GM21717 (cell line): Measurements from ENCODE around the gene CCDC9B.

Source experiments
- ATAC-seq: cut with Tn5 transposase; IDR thresholded peaks from one replicate; pipeline ENCODE4 v1.9.1; 2021; ENCODE audit warnings: mild to moderate bottlenecking, moderate library complexity; ENCODE audit not compliant: unreplicated experiment

Gene CCDC9B

GRCh38 chr15:40345867-40346578 is 5.3 kb upstream of the CCDC9B start:
- ATAC-seq, result no peak

DNA sequence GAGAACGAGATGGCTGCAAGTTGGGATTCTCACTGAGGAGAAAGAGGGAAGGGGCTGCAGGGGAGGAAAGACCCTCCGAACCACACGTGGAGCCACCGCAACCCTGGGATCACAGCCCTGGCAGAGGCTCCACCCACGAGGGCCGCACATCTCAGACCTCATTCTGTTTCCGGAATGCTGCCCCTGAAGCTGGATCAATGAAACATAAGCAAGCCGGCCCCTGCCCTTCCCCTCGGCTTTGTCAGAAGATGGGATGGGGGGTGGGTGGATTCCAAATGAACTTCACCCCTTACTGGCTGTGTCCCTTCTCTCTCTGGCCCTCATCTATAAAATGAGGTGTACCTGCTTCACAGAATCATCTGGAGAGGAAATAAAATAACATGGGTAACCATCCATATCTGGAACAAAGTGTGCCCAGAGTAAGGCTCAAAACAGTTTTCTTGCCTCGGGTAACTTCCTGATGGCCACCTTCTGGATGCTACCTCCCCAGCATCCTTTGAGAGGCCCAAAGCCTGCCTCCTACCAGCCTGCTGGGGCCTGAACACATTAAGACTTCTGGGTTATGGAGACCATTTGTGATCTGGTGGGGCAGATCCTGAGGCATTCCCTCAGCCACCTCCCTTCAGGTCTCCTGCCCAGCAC is 4.6 kb upstream of the CCDC9B start:
- no peak for ATAC-seq

DNA sequence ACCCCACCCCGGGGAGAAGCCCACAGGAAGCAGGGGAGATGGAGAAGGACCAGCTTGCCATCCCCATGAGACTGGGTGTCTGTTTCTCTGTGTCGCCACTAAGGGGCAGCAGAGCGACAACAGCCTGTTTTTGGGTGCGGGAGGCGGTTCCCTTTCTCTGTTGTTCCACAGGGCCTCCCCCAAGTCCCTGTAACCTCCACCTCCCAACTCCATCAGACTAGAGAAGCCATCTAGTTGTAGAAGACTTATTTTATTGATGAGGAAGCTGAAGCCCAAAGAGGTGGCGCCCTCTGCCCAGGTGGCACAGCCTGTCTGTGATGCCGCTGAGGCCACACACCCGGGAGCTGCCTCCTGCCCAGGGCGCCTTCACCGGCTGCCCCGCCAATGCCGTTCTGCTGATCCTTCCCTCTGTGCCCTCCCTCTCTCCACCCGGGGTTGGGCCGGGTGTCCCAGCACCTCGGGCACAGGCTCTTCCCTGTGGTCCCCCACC is 3.9 kb upstream of the CCDC9B start:
- ATAC-seq, result no peak

GRCh38 chr15:40344217-40344616 is 3.5 kb upstream of the CCDC9B start:
- ATAC-seq, result no peak

GRCh38 chr15:40343512-40343911 is 2.8 kb upstream of the CCDC9B start:
- ATAC-seq, result no peak

DNA sequence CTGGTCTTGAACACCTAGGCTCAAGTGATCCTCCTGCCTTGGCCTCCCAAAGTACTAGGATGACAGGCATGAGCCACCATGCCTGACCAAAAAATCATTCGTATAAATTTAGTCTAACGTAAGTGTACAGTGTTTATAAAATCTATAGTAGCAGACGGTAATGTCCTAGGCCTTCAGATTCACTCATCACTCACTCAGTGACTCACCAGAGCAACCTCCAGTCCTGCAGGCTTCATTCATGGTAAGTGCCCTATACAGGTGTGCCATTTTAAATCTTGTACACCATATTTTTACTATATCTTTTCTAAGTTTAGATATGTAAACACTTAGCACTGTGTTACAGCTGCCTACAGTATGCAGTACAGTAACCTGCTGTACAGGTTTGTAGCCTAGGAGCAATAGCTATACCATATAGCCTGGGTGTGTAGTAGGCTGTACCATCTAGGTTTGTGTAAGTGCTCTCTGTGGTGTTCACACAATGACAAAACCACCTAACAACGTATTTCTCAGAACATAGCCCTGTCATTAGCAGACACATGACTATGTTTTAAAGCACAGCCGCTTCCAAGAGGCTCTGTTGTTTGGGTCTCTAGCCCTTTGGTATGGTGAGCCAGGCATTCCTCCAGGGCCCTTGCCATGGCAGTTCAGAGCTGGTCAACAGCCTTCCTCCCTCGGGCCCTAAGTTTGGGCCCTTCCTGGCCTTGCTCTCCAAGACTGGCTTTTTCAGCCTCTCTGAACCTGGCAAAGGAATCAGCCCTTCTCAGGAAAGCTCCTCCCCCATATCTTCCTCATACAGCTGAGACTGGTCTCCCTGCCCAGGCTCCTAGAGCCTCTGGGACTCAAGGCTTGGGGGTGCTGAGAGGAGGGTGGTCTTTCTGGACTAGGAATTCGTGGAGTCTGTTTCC is 1.9 kb upstream of the CCDC9B start:
- ATAC-seq, result no peak

- no peak for ATAC-seq
Observed at GRCh38 chr15:40340038-40340739, 550 bp downstream of the CCDC9B start.

DNA sequence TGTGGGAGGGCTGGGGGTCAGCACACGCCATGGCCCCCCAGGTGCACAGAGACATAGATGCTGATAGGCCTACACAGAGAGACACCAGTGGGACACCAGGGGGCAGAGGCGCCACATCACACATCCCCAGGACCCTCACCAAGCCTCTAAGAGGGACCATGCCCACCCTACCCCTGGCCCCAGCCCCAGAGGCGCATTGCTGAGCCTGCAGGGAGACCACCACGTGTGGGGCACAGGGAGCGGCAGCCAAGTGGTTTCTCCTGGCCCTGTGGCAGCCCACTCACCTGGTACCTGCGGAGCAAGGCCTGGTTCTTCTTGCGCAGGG is 1.2 kb downstream of the CCDC9B start:
- ATAC-seq, result no peak

- no peak for ATAC-seq
Observed at GRCh38 chr15:40338921-40339620, 1.7 kb downstream of the CCDC9B start.

DNA sequence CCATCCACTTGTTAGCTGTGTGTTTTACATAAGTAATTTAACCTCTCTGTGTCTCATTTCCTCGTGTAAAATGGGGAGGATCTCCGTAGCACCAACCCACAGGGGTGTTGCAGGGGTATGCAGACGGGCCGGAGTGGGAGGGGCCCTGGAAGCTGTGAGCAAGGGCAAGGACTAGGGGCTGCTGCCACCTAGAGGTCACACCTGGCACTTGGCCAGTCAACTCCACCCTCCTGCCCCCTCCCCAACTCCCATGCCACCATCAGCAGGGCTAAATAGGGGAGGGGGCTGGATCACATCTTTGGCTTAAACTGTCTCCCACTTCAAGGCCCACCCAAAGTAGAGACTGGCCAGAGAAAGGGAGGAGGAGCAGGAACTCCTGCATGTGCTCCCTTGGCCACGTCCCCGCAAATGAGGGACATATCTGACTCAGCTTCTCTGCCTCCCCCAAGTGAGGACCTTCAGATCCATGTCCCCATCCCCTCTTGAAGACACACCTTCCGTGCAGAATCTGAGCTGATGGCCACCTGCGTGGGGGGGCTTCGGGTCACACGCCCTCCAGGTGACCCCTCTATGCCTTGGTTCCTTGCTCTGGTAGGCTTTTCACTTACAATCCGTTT is 2.6 kb downstream of the CCDC9B start:
- ATAC-seq, result no peak

- ATAC-seq, result no peak
Observed at GRCh38 chr15:40337597-40337996, 3.1 kb downstream of the CCDC9B start.

GRCh38 chr15:40336744-40337122 is 4.0 kb downstream of the CCDC9B start:
- ATAC-seq, result no peak

DNA sequence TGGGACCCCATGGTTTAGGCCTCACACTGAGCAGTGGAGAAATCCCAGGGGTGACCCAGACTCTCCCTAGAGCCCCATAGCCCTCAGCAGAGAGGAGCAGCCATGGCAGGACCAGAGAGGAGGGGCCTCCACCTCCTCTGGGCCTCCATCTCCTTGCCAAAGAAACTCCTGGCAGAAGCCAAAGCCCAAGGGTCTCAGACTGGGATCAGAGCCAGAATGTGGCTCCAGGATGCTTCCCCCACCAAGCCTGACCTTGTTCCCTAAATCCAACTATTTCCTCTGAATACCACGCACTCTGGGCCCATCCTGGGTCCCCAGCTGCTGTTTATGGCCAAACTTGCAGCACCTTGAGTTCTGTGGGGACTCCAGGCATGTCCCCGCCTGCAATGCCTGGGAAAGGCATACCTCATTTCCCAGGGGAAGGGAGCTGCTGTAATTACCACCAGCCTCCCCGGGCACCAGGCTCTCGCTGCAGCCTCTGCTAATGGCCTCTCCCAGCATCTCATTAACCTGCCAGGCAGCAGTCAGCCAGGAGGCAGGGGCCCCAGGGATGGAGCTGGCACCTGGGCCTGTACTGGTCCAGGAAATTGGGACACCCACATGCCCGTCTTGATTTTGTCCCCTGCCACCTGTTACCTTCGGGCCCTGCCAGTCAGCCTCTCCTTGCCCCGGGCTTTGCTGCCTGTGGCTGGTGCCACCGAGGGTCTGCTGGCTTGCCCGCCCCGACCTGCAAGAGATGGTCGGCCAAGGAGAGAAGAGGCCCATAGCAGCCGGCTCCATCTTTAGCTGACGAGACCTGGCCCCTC is 4.6 kb downstream of the CCDC9B start:
- no peak for ATAC-seq

DNA sequence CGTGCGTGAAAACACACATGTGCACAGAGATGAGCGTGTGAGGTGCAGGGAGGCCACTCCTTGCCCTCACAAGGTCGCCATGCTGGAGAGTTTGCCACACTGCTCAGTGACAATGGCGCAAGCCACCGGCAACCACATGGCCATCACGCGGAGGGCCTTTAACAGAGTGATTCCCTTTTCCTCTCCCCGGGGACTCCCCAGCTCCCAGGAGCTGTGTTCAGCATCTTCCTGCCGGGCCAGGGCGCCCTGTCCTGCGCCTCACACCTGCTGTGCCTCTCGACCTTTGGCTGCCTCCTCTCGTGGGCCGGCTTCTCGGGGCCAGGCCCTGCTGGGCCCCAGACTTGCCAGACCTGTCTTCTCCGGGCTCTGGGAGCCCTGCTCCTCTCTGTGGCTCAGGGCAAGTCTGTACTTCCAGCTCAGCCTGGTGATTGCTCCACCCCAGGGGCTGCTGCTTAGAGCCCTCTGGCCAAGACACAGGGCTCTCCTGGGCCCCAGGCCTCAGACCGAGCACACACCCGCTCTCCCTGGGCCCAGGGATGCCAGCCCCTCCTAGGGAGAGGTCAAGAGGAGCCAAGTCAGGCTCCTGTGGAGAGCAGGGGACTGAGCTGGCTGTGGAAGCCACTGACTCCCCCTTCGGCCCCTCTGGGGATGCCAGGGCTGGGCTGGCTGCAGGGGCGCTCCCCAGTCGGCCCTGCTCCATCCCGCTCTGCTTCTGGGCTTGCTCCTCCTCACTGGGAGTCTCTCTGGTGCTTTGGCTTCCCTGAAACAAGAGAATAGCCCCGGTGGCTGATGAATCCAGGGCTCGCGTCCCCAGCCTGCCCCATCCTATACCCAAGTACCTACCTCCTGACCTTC is 5.6 kb downstream of the CCDC9B start:
- no peak for ATAC-seq

DNA sequence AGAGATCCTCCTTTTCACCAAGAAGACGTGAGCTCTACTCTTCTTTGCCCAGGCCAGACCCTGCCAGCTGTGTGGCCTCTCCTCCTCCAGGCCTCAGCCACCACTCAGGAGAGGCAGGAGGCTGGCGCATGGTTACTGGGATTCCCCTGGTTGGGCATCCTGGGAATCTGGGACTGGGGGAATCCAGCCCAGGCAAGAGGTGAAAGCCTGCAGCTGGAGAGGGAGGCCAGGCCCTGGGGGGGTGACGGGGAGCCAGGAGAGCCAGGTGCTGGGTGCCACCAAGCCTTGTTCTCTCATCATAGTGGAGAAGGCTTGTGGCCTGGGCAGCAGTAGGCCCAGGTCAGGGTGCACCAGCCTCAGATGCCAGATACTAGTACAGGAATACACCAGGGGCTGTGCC is 6.2 kb downstream of the CCDC9B start:
- ATAC-seq, result no peak

GRCh38 chr15:40333922-40334492 is 6.7 kb downstream of the CCDC9B start:
- ATAC-seq, result no peak

DNA sequence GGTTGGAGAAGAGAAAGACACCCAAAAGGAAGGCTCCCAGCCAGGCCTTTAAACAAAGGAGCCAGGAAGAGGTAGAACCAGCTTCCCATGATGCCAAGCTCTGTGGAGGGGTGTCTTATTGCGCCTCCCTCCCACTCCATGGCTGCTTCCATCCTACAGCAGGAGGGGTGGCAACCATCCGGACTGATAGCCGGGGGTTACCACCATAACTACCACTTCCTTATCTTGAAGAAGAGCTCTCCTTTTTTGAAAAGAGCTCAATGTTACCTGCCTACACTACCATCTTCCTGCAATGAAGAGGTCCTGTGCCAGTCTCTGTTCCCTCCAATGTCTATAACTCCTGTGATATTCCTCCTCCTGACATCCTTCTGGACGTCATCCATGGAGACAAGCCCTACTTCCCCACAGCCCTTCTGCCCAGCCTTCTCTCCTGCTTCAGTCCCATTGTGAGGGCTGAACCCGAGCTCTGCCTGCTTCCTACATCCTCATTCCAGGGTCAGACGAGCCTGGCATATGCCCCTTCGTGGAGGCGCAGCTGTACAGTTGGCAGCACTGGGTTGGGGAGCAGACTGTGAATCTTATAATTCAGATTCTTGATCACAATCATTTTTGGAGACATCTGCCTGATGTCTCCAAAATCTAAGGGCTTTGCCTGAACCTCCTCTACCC is 8.5 kb downstream of the CCDC9B start:
- ATAC-seq, result no peak
